Choroid plexus epithelial cell (primary cell): ENCODE results near the gene ZNF783.

Source experiments
- DNase-seq: peaks from one replicate; pipeline ENCODE4 v3.0.0-alpha.2; 2010; ENCODE audit warnings: low read depth
- H3K4me3 ChIP-seq: 2 replicates; pipeline ENCODE4 v1.5.1; 2011; ENCODE audit warnings: low read depth, mild to moderate bottlenecking, control low read depth, low read length, moderate library complexity
- TF ChIP-seq, protein P1 (sequence below): conservative IDR thresholded peaks from 2 replicates; pipeline ENCODE4 v1.5.1; 2011; ENCODE audit warnings: low read depth, mild to moderate bottlenecking, control low read depth, inconsistent platforms, low read length, moderate library complexity

ZNF783 gene

DNA sequence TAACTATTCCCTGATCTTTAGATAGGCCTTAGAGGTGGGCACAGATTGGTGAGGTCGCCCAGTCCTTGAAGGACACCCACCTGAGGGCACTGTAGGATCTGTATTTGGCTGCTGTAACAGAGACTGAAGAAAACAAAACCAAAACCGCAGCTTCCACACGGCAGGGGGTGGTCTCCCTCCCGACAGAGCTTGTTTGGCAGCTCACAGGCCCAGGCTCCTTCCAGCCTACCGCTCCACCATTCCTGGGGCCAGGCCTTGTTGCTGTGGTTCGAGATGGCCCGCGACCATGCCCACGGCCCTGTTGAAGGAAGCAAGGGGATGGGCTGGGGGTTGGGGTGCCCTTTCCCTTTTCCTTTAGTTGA, 30.4 kb downstream of the ZNF783 start:
- TF ChIP-seq, protein P1, sequence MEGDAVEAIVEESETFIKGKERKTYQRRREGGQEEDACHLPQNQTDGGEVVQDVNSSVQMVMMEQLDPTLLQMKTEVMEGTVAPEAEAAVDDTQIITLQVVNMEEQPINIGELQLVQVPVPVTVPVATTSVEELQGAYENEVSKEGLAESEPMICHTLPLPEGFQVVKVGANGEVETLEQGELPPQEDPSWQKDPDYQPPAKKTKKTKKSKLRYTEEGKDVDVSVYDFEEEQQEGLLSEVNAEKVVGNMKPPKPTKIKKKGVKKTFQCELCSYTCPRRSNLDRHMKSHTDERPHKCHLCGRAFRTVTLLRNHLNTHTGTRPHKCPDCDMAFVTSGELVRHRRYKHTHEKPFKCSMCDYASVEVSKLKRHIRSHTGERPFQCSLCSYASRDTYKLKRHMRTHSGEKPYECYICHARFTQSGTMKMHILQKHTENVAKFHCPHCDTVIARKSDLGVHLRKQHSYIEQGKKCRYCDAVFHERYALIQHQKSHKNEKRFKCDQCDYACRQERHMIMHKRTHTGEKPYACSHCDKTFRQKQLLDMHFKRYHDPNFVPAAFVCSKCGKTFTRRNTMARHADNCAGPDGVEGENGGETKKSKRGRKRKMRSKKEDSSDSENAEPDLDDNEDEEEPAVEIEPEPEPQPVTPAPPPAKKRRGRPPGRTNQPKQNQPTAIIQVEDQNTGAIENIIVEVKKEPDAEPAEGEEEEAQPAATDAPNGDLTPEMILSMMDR: peak; percentile 35
- H3K4me3 ChIP-seq: no peak overlapping the region
- DNase-seq: peak; percentile 75

DNA sequence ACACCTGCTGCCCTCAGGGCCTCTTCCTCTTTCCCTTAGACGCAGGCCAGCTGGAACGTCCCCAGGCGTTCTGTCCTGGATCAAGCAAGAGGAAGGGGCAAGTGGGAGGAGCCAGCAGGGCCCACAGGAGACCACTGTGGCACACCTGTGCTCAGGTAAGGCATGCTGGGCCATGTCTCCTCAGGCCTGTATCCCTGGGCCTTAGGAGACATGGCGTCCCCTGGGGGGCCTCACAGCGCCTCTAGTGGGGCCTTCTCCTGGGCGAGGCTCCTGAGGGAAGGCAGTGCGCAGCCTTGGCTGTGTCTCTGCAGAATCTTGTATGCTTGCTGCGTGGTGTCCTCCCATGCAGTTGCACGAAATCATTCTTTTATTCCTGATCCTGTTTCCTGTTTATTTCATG, 31.3 kb downstream of the ZNF783 start:
- no peak overlapping the region for H3K4me3 ChIP-seq
- no peak for DNase-seq
- TF ChIP-seq, protein P1: no peak

DNA sequence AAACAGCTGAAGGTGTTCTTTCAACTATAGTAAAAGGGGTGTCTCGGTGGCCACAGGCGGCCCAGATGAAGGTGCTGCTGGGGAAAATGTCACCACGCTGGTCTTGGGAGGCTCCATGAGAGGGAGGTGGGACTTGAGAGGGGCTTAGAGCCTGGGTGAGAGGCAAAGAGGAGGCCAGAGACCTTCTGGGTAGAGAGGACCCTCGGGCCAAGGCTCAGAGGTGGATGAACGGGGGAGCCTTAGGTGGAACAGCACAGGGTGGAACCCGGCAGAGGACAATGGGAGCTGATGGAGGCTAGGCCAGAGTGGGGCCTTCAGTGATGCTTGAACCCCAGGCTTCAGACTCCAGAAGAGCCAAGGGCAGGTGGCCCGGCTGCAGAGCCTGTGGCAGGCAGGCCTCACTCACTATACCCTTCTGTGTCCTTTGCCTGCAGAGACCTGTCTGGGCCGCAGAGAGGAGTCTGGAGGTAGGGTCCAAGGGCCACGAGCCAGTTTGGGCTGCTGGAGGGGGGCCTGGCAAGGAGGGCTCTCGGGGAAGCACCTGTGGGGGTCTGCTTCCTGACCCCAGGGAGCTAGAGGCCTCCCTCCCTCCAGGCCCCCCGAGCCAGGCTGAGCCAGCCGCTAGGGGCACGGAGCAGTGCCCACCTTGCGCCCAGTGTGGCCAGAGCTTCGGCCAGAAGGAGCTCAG, 32.1 kb downstream of the ZNF783 start:
- H3K4me3 ChIP-seq: no peak overlapping the region
- DNase-seq: no peak

DNA sequence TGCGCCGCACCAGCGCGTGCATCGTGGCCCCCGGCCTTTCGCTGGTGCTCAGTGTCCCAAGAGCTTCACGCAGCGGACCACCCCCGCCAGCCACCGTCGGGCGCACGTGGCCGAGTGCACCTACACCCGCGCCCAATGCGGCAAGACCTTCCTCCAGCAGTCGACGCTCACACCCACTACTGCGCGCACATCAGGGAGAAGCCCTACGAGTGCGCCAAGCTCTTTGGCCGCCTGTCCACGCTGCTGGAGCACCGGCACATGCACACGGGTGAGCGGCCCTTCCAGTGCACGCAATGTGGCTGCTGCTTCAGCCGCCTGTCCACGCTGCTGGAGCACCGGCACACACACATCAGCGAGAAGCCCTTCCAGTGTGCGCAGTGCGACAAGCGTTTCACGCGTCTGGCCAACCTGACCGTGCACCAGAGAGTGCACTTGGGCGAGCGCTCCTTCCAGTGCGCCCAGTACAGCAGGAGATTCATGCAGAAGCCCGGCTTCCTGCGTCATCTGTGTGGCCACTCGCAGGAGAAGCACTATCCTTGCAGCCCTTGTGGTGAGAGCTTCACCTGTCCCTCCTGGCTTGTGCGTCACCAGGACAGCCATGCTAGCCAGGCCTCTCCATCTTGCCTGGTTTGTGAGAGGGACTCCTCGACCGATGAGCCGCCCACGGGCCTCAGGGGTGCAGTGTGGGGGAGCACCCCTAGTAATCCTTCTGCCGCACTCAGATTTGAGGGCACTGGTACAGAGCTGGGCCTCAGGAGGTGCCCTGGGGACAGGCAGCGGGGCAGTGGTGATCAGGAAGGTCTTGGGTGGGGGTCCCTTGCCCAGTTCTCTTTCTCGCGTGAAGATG, 32.9 kb downstream of the ZNF783 start:
- H3K4me3 ChIP-seq: no peak overlapping the region
- TF ChIP-seq, protein P1: no peak
- no peak for DNase-seq

More for the DNA sequence above, 32.1 kb downstream of the ZNF783 start:
- TF ChIP-seq, protein P1: no peak

DNA sequence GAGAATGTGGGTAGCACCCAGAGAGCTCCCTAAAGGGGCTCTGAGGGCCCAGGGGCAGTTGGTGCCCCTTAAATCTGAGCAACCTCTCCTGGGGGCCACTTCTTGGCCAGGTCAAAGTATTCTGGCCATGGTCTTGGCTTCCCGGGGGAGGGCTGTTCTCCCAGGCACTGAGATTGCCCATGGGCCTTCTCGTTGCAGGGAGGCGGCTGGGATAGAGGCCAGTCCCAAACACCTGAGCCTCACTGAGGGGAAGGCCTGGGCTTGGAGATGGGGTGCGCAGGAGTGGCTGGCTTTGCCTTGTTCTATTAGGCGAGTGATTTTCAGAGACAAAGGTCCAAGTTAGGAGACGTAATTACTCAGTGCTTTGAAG, 33.5 kb downstream of the ZNF783 start:
- H3K4me3 ChIP-seq: no peak overlapping the region
- DNase-seq: no peak
- TF ChIP-seq, protein P1: no peak

DNA sequence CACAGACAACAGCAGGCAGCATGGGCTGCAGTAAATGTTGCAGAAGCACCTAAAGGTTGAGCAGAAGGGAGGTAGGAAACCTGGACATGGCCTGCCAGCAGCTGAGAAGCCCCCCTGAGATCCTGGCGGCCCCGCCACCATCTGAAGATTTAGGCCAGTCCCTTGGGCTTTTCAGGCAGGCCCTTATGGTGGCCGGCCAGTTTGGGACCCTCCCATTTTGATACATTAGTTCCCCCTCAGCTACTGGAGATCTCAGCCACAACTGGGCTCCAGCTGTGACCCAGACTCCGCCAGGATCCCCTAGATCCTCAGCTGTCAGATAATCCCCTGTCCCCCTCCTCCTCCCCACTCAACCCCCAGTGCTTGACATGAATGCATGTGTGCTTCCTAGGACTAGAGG, 34.4 kb downstream of the ZNF783 start:
- H3K4me3 ChIP-seq: no peak overlapping the region
- no peak for DNase-seq
- TF ChIP-seq, protein P1: no peak
